Vagina (tissue), 2 donors: Measurements from ENCODE around the gene FAM124A.

ENCODE experiments used
- POLR2AphosphoS5 ChIP-seq, 2 donors: sonication (generic); formaldehyde crosslinking; IDR thresholded peaks; one replicate each; pipeline ENCODE4 v1.9.0; 2017; ENCODE audit warnings: antibody characterized with exemption in 2 of 2, mild to moderate bottlenecking in 2 of 2, low read depth in 1 of 2; ENCODE audit not compliant: insufficient read depth in 1 of 2
- TF ChIP-seq, protein P1 (sequence below), 3 experiments: fragments of 450-650 bp in 2 of 3; fragments of 200-600 bp in 1 of 3; sonication (generic) in 1 of 3; IDR thresholded peaks; one replicate each; pipeline ENCODE4 v1.5.1; 2017 to 2019; ENCODE audit warnings: antibody characterized with exemption in 3 of 3, mild to moderate bottlenecking in 2 of 3, moderate library complexity in 2 of 3

DNA sequence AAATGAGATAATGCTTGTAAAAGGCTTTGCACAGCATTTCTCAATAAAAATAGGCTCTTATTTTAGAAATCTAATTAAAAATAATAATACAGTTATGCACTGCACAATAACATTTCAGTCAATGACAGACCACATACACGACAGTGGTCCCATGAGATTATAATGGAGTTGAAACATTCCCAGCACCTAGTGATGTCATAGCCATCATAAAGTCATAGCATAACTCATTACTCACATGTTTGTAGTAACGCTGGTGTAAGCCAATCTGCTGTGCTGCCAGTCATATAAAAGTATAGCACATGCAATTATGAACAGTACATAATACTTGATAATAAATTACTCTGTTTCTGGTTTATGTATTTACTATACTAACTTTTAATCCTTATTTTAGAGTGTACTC, 104.6 kb downstream of the FAM124A start:
- TF ChIP-seq, protein P1, sequence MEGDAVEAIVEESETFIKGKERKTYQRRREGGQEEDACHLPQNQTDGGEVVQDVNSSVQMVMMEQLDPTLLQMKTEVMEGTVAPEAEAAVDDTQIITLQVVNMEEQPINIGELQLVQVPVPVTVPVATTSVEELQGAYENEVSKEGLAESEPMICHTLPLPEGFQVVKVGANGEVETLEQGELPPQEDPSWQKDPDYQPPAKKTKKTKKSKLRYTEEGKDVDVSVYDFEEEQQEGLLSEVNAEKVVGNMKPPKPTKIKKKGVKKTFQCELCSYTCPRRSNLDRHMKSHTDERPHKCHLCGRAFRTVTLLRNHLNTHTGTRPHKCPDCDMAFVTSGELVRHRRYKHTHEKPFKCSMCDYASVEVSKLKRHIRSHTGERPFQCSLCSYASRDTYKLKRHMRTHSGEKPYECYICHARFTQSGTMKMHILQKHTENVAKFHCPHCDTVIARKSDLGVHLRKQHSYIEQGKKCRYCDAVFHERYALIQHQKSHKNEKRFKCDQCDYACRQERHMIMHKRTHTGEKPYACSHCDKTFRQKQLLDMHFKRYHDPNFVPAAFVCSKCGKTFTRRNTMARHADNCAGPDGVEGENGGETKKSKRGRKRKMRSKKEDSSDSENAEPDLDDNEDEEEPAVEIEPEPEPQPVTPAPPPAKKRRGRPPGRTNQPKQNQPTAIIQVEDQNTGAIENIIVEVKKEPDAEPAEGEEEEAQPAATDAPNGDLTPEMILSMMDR (IDR thresholded peaks at IDR 0.05): no peak
- TF ChIP-seq POLR2AphosphoS5 (IDR thresholded peaks at IDR 0.05; ENCODE audit: insufficient read depth in 1 of 2, low read depth in 1 of 2): no peak
